ENCODE results near the gene RPS18. TPM values are rescaled to one million over a fixed set of nuclear protein-coding genes. Genes with fewer than 3 reads are reported as not detected.

The RPS18 gene
- total RNA-seq, 6 experiments from 2014 or later: 504 to 932 (median 612) TPM

- DNase-seq (no peak), ATAC-seq (no peak)
- no peaks in the 10 kb centered on the region for H3K9me3 ChIP-seq
- no peak overlapping the region for H3K27ac ChIP-seq
- intact Hi-C loops (cut with DNase I): no loop called here
- WGBS (ENCODE audit: insufficient coverage, low coverage, low lambda C conversion rate, missing lambda C conversion rate): 93% methylated on average over 8 of the region's 13 CpGs
- H3K27me3 ChIP-seq: no peaks in the 10 kb centered on the region
- H3K36me3 ChIP-seq: peaks cover 0 to 5% (median 0%) of the 10 kb centered on the region in 4 donors
- H3K4me1 ChIP-seq: peaks cover 0 to 17% (median 7%) of the 10 kb centered on the region in 4 donors
- TF ChIP-seq POLR2A (IDR thresholded peaks at IDR 0.05): no peak
- no peak for TF ChIP-seq CTCF (IDR thresholded peaks at IDR 0.05)
- no peak overlapping the region for H3K4me3 ChIP-seq
Measured at GRCh38 chr6:33250731-33251130, 21.1 kb upstream of the RPS18 start.

GRCh38 chr6:33251395-33252012, 20.4 kb upstream of the RPS18 start:
- Histone ChIP-seq H3K9me3 (no peaks in the 10 kb centered on the region), H3K4me3 (no peak overlapping the region), H3K4me1 (peaks cover 0 to 17% (median 7%) of the 10 kb centered on the region in 4 donors), H3K36me3 (peaks cover 0 to 5% (median 0%) of the 10 kb centered on the region in 4 donors), H3K27ac (no peak overlapping the region), H3K27me3 (no peaks in the 10 kb centered on the region)
- no peak for TF ChIP-seq CTCF (IDR thresholded peaks at IDR 0.05)
- no peak for TF ChIP-seq POLR2A (IDR thresholded peaks at IDR 0.05)
- intact Hi-C loops (cut with DNase I): no loop called here
- no peak for DNase-seq
- 90% methylated on average over 3 of the region's 6 CpGs for WGBS (ENCODE audit: insufficient coverage, low coverage, low lambda C conversion rate, missing lambda C conversion rate)
- ATAC-seq: no peak

GRCh38 chr6:33252759-33253158, 19.1 kb upstream of the RPS18 start:
- ATAC-seq: no peak

GRCh38 chr6:33254591-33254990, 17.3 kb upstream of the RPS18 start:
- Histone ChIP-seq H3K27me3 (no peaks in the 10 kb centered on the region), H3K9me3 (no peaks in the 10 kb centered on the region), H3K27ac (no peak overlapping the region), H3K4me1 (peaks cover 0 to 9% (median 4%) of the 10 kb centered on the region in 4 donors), H3K4me3 (no peak overlapping the region), H3K36me3 (peaks cover 0 to 8% (median 0%) of the 10 kb centered on the region in 4 donors)
- TF ChIP-seq POLR2A (IDR thresholded peaks at IDR 0.05) (no peak), CTCF (IDR thresholded peaks at IDR 0.05) (no peak)
- intact Hi-C loops (cut with DNase I): no loop called here
- DNase-seq (no peak), ATAC-seq (no peak)
- 85% methylated on average over 4 of the region's 4 CpGs for WGBS (ENCODE audit: insufficient coverage, low coverage, low lambda C conversion rate, missing lambda C conversion rate)

More at GRCh38 chr6:33252759-33253158, 19.1 kb upstream of the RPS18 start:
- Histone ChIP-seq H3K9me3 (no peaks in the 10 kb centered on the region), H3K27ac (no peak overlapping the region), H3K4me1 (peaks cover 0 to 17% (median 7%) of the 10 kb centered on the region in 4 donors), H3K36me3 (peaks cover 0 to 5% (median 0%) of the 10 kb centered on the region in 4 donors), H3K4me3 (no peak overlapping the region), H3K27me3 (no peaks in the 10 kb centered on the region)
- intact Hi-C loops (cut with DNase I): no loop called here
- TF ChIP-seq POLR2A (IDR thresholded peaks at IDR 0.05) (no peak), CTCF (IDR thresholded peaks at IDR 0.05) (no peak)
- DNase-seq: no peak
